Muscle layer of duodenum (tissue), 2 donors: ENCODE measurements around the gene PTDSS2.
A peak's percentile ranks its signal among the peaks of the same experiment; 100 is the strongest.
"Not testable (repeated sequence)": the region's sequence is repeated elsewhere in the genome, so short reads cannot be mapped to it uniquely, and the experiment has no call there.

Source experiments
- H3K27ac ChIP-seq: one replicate; pipeline ENCODE4 v1.7.0; 2013; ENCODE audit warnings: mild to moderate bottlenecking, low read length
- H3K27me3 ChIP-seq: one replicate; pipeline ENCODE4 v1.7.0; 2013; ENCODE audit warnings: low read depth, mild to moderate bottlenecking, control low read depth, low read length
- H3K36me3 ChIP-seq, 2 donors: one replicate each; pipeline ENCODE4 v1.7.0; 2013; ENCODE audit warnings: low read length in 2 of 2, control low read depth in 1 of 2, mild to moderate bottlenecking in 1 of 2; ENCODE audit not compliant: insufficient read depth in 2 of 2, control insufficient read depth in 1 of 2
- H3K4me1 ChIP-seq, 2 donors: one replicate each; pipeline ENCODE4 v1.7.0; 2013; ENCODE audit warnings: low read length in 2 of 2, mild to moderate bottlenecking in 2 of 2, control low read depth in 1 of 2, moderate library complexity in 1 of 2; ENCODE audit not compliant: insufficient read depth in 2 of 2, control insufficient read depth in 1 of 2
- H3K4me3 ChIP-seq, 2 donors: one replicate each; pipeline ENCODE4 v1.7.0; 2013; ENCODE audit warnings: low read length in 2 of 2, low read depth in 1 of 2, mild to moderate bottlenecking in 1 of 2
- H3K9me3 ChIP-seq, 2 donors: one replicate each; pipeline ENCODE4 v1.7.0; 2013; ENCODE audit warnings: low read length in 2 of 2, control low read depth in 1 of 2, mild to moderate bottlenecking in 1 of 2; ENCODE audit not compliant: control insufficient read depth in 1 of 2
- donor health status: healthy.

Gene PTDSS2

DNA sequence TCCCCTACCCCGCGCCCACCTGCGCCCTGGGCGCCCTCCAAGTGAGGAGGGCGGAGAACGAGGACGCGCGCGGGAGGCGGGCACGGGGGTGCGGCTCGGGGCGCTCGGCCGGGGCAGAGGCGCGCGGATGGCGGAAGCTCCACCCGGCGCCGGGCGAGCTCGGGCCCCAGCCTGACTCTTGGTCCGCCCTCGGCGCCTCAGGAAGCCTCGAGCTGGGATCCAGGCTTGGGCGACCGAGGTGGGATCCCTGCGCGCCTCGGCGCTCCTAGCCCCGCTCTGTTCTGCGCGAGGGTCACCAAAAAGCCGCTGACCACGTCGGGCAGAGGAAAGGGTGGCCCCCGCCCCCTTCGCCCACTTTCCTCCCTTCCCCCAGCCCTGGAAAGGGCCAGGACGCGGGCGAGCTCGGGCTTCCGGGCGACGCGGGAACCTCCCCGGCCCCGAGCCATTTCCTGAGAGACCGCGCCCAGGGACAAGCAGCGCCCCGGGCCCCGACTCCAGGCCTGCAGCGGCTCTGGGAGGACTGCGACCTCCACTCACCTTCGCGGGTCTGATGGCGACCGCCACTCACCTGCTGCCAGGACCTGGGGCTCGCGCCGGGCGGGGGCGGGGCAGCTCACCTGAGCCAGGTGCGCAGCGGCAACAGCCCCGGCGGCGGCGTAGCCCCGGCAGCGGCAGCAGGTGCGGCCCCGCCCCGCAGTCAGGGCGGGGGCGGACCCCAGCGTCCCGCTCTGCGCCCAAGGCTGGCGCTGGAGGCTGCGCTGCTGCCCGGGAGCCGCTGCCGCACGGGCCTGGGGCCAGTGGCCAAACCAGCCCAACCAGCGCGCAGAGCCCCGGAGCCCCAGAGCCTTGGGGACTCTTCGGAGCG, 33.1 kb upstream of the PTDSS2 start:
- H3K9me3 ChIP-seq = no peaks in the 10 kb centered on the region
- peaks cover 0 to 17% of the 10 kb centered on the region in 2 donors for H3K4me1 ChIP-seq
- H3K36me3 ChIP-seq = no peaks in the 10 kb centered on the region
- H3K27ac ChIP-seq = no peak overlapping the region
- peak overlapping the region; percentile 11 to 60 for H3K4me3 ChIP-seq
- H3K27me3 ChIP-seq = peaks cover 7% of the 10 kb centered on the region

- Histone ChIP-seq H3K4me3 (no peak overlapping the region), H3K4me1 (peaks cover 0 to 17% of the 10 kb centered on the region in 2 donors), H3K36me3 (no peaks in the 10 kb centered on the region), H3K27me3 (peaks cover 7% of the 10 kb centered on the region), H3K9me3 (no peaks in the 10 kb centered on the region), H3K27ac (no peak overlapping the region)
These were observed 32.3 kb upstream of the PTDSS2 start for GRCh38 chr11:417652-418342.

- no peak overlapping the region for H3K4me3 ChIP-seq
- H3K27ac ChIP-seq = no peak overlapping the region
- H3K9me3 ChIP-seq = no peaks in the 10 kb centered on the region
- H3K27me3 ChIP-seq = peaks cover 7% of the 10 kb centered on the region
- peaks cover 0 to 17% of the 10 kb centered on the region in 2 donors for H3K4me1 ChIP-seq
- no peaks in the 10 kb centered on the region for H3K36me3 ChIP-seq
These were observed 31.5 kb upstream of the PTDSS2 start for GRCh38 chr11:418343-419247.

DNA sequence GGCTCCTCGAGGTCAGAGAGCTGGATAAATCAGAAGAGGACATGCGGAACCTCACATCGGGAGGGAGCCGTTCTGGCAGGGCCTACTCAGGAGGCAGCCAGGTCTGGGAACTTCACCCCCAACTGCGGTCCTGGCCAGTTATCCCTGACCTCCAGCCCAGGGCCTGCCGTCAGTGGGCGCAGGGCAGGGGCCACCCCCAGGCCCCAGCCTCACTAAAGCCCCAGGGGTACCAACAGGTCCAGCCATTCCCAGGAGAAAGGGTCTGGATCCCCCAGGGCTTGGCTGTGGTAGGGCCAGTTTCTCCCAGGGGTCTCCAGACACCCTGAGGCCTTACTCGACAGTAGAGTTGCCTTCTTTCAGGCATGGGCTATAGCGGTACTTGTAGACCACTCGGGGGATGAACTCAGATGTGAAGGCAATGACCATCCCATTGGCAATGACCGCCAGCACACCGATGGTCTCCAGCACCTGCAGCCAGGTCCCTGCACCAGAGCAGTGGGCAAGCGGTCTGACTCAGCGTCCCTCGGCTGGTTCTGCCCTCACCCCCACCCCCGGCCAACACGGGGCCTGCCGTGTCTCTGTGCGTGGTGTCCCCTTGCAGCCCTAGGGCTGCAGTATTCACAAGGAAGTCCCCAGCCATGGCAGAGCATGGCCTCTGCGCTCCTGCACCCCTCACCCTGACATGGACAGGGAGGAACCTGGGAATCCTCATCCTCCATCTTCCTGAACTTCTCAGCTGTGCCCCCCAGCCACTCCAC, 30.7 kb upstream of the PTDSS2 start:
- H3K27me3 ChIP-seq = peaks cover 7% of the 10 kb centered on the region
- H3K36me3 ChIP-seq = no peaks in the 10 kb centered on the region
- no peaks in the 10 kb centered on the region for H3K9me3 ChIP-seq
- H3K4me1 ChIP-seq = peaks cover 0 to 17% of the 10 kb centered on the region in 2 donors
- H3K27ac ChIP-seq = no peak overlapping the region
- H3K4me3 ChIP-seq = no peak overlapping the region

- Histone ChIP-seq H3K4me1 (peaks cover 0 to 17% of the 10 kb centered on the region in 2 donors), H3K27ac (no peak overlapping the region), H3K27me3 (peaks cover 7% of the 10 kb centered on the region), H3K9me3 (no peaks in the 10 kb centered on the region), H3K4me3 (no peak overlapping the region), H3K36me3 (no peaks in the 10 kb centered on the region)
These were observed 29.8 kb upstream of the PTDSS2 start for GRCh38 chr11:420054-420910.

- Histone ChIP-seq H3K4me1 (peaks cover 0 to 15% of the 10 kb centered on the region in 2 donors), H3K27me3 (peaks cover 7% of the 10 kb centered on the region), H3K4me3 (no peak overlapping the region), H3K36me3 (no peaks in the 10 kb centered on the region), H3K27ac (no peak overlapping the region), H3K9me3 (no peaks in the 10 kb centered on the region)
These were observed 29.2 kb upstream of the PTDSS2 start for GRCh38 chr11:420911-421321.

- Histone ChIP-seq H3K9me3 (no peaks in the 10 kb centered on the region), H3K36me3 (no peaks in the 10 kb centered on the region), H3K27ac (no peak overlapping the region), H3K27me3 (peaks cover 7% of the 10 kb centered on the region), H3K4me3 (no peak overlapping the region), H3K4me1 (peaks cover 0 to 2% of the 10 kb centered on the region in 2 donors)
These were observed 27.8 kb upstream of the PTDSS2 start for GRCh38 chr11:422249-422656.

DNA sequence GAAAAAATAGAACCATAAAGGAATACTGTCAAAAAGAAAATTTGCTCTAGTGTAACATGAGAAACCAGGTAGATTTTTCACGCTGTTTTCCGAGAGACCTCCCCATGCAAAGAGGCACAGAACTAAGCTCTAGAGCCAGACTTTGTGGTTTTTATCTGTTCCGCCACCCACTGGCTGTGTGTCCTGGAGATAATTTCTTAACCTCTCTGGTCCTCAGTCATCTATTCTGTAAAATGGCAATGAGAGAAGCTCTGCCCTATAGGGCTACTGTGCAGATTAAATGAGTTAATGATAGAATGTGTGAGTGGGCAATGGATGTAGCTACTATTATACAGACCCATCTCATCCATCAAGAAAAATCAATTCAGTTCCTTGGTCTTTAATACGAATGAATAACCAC, 25.8 kb upstream of the PTDSS2 start:
- Histone ChIP-seq H3K4me3 (no peak overlapping the region), H3K9me3 (no peaks in the 10 kb centered on the region), H3K36me3 (no peaks in the 10 kb centered on the region), H3K27me3 (peaks cover 5% of the 10 kb centered on the region), H3K4me1 (no peaks in the 10 kb centered on the region), H3K27ac (no peak overlapping the region)

GRCh38 chr11:424766-425165, 25.3 kb upstream of the PTDSS2 start:
- H3K9me3 ChIP-seq, H3K4me3 ChIP-seq, H3K27ac ChIP-seq, H3K27me3 ChIP-seq, H3K4me1 ChIP-seq, H3K36me3 ChIP-seq: not testable (repeated sequence)

- Histone ChIP-seq H3K36me3 (no peaks in the 10 kb centered on the region), H3K4me1 (no peaks in the 10 kb centered on the region)
These were observed 24.8 kb upstream of the PTDSS2 start for GRCh38 chr11:425301-425700.

More at GRCh38 chr11:425301-425700, 24.8 kb upstream of the PTDSS2 start:
- Histone ChIP-seq H3K27me3 (no peaks in the 10 kb centered on the region), H3K9me3 (no peaks in the 10 kb centered on the region), H3K27ac (no peak overlapping the region), H3K4me3 (no peak overlapping the region)
